Naive thymus-derived CD8-positive, alpha-beta T cell (primary cell): ENCODE data around the gene SIDT1. TPM values are rescaled to one million over a fixed set of nuclear protein-coding genes. Genes with fewer than 3 reads are reported as not detected.

Experiments
- ATAC-seq, 2 donors: fragments of 150-1000 bp; cut with Tn5 transposase in 1 of 2; sonication (Bioruptor Pico), chemical (Tn5 transposase) in 1 of 2; 1 replicate in 1 of 2; 2 replicates in 1 of 2; pipeline ENCODE4 v1.10.0; 2021; ENCODE audit warnings: mild to moderate bottlenecking in 2 of 2, moderate library complexity in 2 of 2
- POLR2A ChIA-PET: fragments of 350-600 bp; sonication (Branson Sonifier 250); formaldehyde crosslinking; loops from one replicate; lab custom pipeline; 2021; ENCODE audit warnings: antibody characterized with exemption; lab: Charles Lee
- DNase-seq, 10 donors: peaks; one replicate each; pipeline versions ENCODE4 v3.0.0 to v3.0.0-alpha.2; 2020 to 2022
- H3K27ac Mint-ChIP-seq, 10 donors: one replicate each; pipeline ENCODE4 v1.8.0; 2020 to 2022; ENCODE audit warnings: mild to moderate bottlenecking in 10 of 10, mixed read lengths in 10 of 10, moderate library complexity in 4 of 10, inconsistent platforms in 1 of 10
- H3K27me3 Mint-ChIP-seq, 5 donors: one replicate each; pipeline ENCODE4 v1.8.0; 2021 to 2022; ENCODE audit warnings: mixed read lengths in 5 of 5
- H3K36me3 Mint-ChIP-seq, 3 donors: one replicate each; pipeline ENCODE4 v1.8.0; 2020 to 2022; ENCODE audit warnings: mixed read lengths in 3 of 3, mild to moderate bottlenecking in 2 of 3, inconsistent platforms in 1 of 3
- H3K4me1 Mint-ChIP-seq, 4 donors: one replicate each; pipeline ENCODE4 v1.8.0; 2021 to 2022; ENCODE audit warnings: mixed read lengths in 4 of 4
- H3K4me3 Mint-ChIP-seq, 10 donors: one replicate each; pipeline ENCODE4 v1.8.0; 2020 to 2022; ENCODE audit warnings: mild to moderate bottlenecking in 10 of 10, mixed read lengths in 10 of 10, moderate library complexity in 6 of 10, inconsistent platforms in 1 of 10
- H3K9me3 Mint-ChIP-seq, 9 donors: one replicate each; pipeline ENCODE4 v1.8.0; 2020 to 2022; ENCODE audit warnings: mixed read lengths in 9 of 9, mild to moderate bottlenecking in 3 of 9, inconsistent platforms in 1 of 9, moderate library complexity in 1 of 9
- polyA plus RNA-seq, 3 donors: library from polyadenylated mRNA; unstranded; fragments of 300-500 nt; fragmentation: Illumina TruSeq; gene quantifications; one replicate each; pipeline ENCODE4 v1.2.3, GENCODE V29; 2021
- total RNA-seq, 8 experiments: library from RNA in 2 of 8; stranded (reverse) in 2 of 8; gene quantifications; one replicate each; pipeline ENCODE4 v1.2.3 and lab custom pipeline; 2021 to 2026

The SIDT1 gene
- total and polyA plus RNA-seq, 5 experiments from 2014 or later: 14.1 to 74.2 (median 22.8) TPM

GRCh38 chr3:113600418-113601182 is 68.2 kb downstream of the SIDT1 start:
- peaks cover 6 to 8% (median 7%) of the 10 kb centered on the region in 4 donors for H3K4me1 Mint-ChIP-seq
- ATAC-seq (no peak), DNase-seq (no peak)
- no peaks in the 10 kb centered on the region for H3K27me3 Mint-ChIP-seq
- H3K27ac Mint-ChIP-seq: no peak overlapping the region
- POLR2A ChIA-PET: no interaction called here
- H3K9me3 Mint-ChIP-seq: no peaks in the 10 kb centered on the region
- peaks cover 0 to 71% (median 25%) of the 10 kb centered on the region in 3 donors for H3K36me3 Mint-ChIP-seq
- no peak overlapping the region for H3K4me3 Mint-ChIP-seq

GRCh38 chr3:113601240-113601639 is 68.9 kb downstream of the SIDT1 start:
- Mint-ChIP-seq H3K4me3 (no peak overlapping the region), H3K36me3 (peaks cover 0 to 67% (median 22%) of the 10 kb centered on the region in 3 donors), H3K9me3 (no peaks in the 10 kb centered on the region), H3K27ac (no peak overlapping the region), H3K4me1 (peaks cover 2 to 14% (median 8%) of the 10 kb centered on the region in 4 donors), H3K27me3 (no peaks in the 10 kb centered on the region)
- POLR2A ChIA-PET: no interaction called here
- no peak for ATAC-seq
- no peak for DNase-seq

GRCh38 chr3:113602256-113602655 is 69.9 kb downstream of the SIDT1 start:
- H3K4me3 Mint-ChIP-seq: no peak overlapping the region
- ATAC-seq (no peak), DNase-seq (no peak)
- no peaks in the 10 kb centered on the region for H3K27me3 Mint-ChIP-seq
- peaks cover 12 to 24% (median 18%) of the 10 kb centered on the region in 4 donors for H3K4me1 Mint-ChIP-seq
- no peak overlapping the region for H3K27ac Mint-ChIP-seq
- peaks cover 0 to 66% (median 19%) of the 10 kb centered on the region in 3 donors for H3K36me3 Mint-ChIP-seq
- POLR2A ChIA-PET: no interaction called here
- no peaks in the 10 kb centered on the region for H3K9me3 Mint-ChIP-seq

GRCh38 chr3:113602836-113603235 is 70.5 kb downstream of the SIDT1 start:
- peak overlapping the region in 1 of 10 donors; percentile 51 for H3K27ac Mint-ChIP-seq
- H3K9me3 Mint-ChIP-seq: no peaks in the 10 kb centered on the region
- H3K4me1 Mint-ChIP-seq: peaks cover 16 to 28% (median 22%) of the 10 kb centered on the region in 4 donors
- no peaks in the 10 kb centered on the region for H3K27me3 Mint-ChIP-seq
- H3K4me3 Mint-ChIP-seq: no peak overlapping the region
- no peak for DNase-seq
- POLR2A ChIA-PET: no interaction called here
- no peak for ATAC-seq
- peaks cover 0 to 68% (median 17%) of the 10 kb centered on the region in 3 donors for H3K36me3 Mint-ChIP-seq

GRCh38 chr3:113606539-113607218 is 74.3 kb downstream of the SIDT1 start:
- POLR2A ChIA-PET: no interaction called here
- peak overlapping the region in 9 of 10 donors; percentile 5 to 82 (median 43) for H3K4me3 Mint-ChIP-seq
- ATAC-seq (peak; percentile 91 to 96), DNase-seq (peak in 8 of 10 donors; percentile 3 to 67 (median 44))
- peak overlapping the region in 9 of 10 donors; percentile 35 to 86 (median 65) for H3K27ac Mint-ChIP-seq
- no peaks in the 10 kb centered on the region for H3K9me3 Mint-ChIP-seq
- peaks cover 16 to 33% (median 24%) of the 10 kb centered on the region in 4 donors for H3K4me1 Mint-ChIP-seq
- H3K36me3 Mint-ChIP-seq: peaks cover 9 to 89% (median 39%) of the 10 kb centered on the region in 3 donors
- H3K27me3 Mint-ChIP-seq: no peaks in the 10 kb centered on the region

GRCh38 chr3:113607219-113607596 is 74.9 kb downstream of the SIDT1 start:
- Mint-ChIP-seq H3K4me1 (peaks cover 16 to 33% (median 24%) of the 10 kb centered on the region in 4 donors), H3K27ac (peak overlapping the region in 8 of 10 donors; percentile 35 to 86 (median 69)), H3K4me3 (peak overlapping the region in 8 of 10 donors; percentile 5 to 67 (median 43)), H3K9me3 (no peaks in the 10 kb centered on the region), H3K27me3 (no peaks in the 10 kb centered on the region), H3K36me3 (peaks cover 9 to 89% (median 40%) of the 10 kb centered on the region in 3 donors)
- POLR2A ChIA-PET: no interaction called here
- DNase-seq (no peak), ATAC-seq (no peak)

- no peak overlapping the region for H3K27ac Mint-ChIP-seq
- no peaks in the 10 kb centered on the region for H3K4me1 Mint-ChIP-seq
- ATAC-seq: no peak
- POLR2A ChIA-PET: no interaction called here
- H3K36me3 Mint-ChIP-seq: peaks cover 3 to 90% (median 27%) of the 10 kb centered on the region in 3 donors
- no peak for DNase-seq
- H3K9me3 Mint-ChIP-seq: no peaks in the 10 kb centered on the region
- H3K4me3 Mint-ChIP-seq: no peak overlapping the region
- H3K27me3 Mint-ChIP-seq: no peaks in the 10 kb centered on the region
These were observed 82.0 kb downstream of the SIDT1 start for GRCh38 chr3:113614402-113614801.

- POLR2A ChIA-PET: no interaction called here
- ATAC-seq: no peak
These were observed 83.6 kb downstream of the SIDT1 start for GRCh38 chr3:113615976-113616375.

GRCh38 chr3:113617726-113618125 is 85.4 kb downstream of the SIDT1 start:
- H3K27me3 Mint-ChIP-seq: no peaks in the 10 kb centered on the region
- POLR2A ChIA-PET: no interaction called here
- H3K36me3 Mint-ChIP-seq: peaks cover 0 to 85% (median 22%) of the 10 kb centered on the region in 3 donors

More at GRCh38 chr3:113615976-113616375, 83.6 kb downstream of the SIDT1 start:
- no peak for DNase-seq
- Mint-ChIP-seq H3K4me1 (peaks cover 0 to 7% (median 0%) of the 10 kb centered on the region in 4 donors), H3K36me3 (peaks cover 0 to 90% (median 28%) of the 10 kb centered on the region in 3 donors), H3K27ac (no peak overlapping the region), H3K4me3 (no peak overlapping the region), H3K27me3 (no peaks in the 10 kb centered on the region), H3K9me3 (no peaks in the 10 kb centered on the region)

GRCh38 chr3:113620091-113620490 is 87.7 kb downstream of the SIDT1 start:
- POLR2A ChIA-PET: no interaction called here
- no peak overlapping the region for H3K4me3 Mint-ChIP-seq
- DNase-seq (no peak), ATAC-seq (no peak)
- H3K27me3 Mint-ChIP-seq: no peaks in the 10 kb centered on the region
- H3K9me3 Mint-ChIP-seq: no peaks in the 10 kb centered on the region
- H3K4me1 Mint-ChIP-seq: peaks cover 0 to 7% (median under 1%) of the 10 kb centered on the region in 4 donors
- H3K27ac Mint-ChIP-seq: peak overlapping the region in 5 of 10 donors; percentile 1 to 89 (median 37)
- H3K36me3 Mint-ChIP-seq: peaks cover 8 to 84% (median 29%) of the 10 kb centered on the region in 3 donors

More at GRCh38 chr3:113617726-113618125, 85.4 kb downstream of the SIDT1 start:
- H3K9me3 Mint-ChIP-seq: no peaks in the 10 kb centered on the region
- H3K4me1 Mint-ChIP-seq: peaks cover 0 to 7% (median 0%) of the 10 kb centered on the region in 4 donors
- ATAC-seq (no peak), DNase-seq (no peak)
- no peak overlapping the region for H3K27ac Mint-ChIP-seq
- H3K4me3 Mint-ChIP-seq: no peak overlapping the region

GRCh38 chr3:113623324-113623723 is 91.0 kb downstream of the SIDT1 start:
- ATAC-seq (no peak), DNase-seq (no peak)
- peaks cover 1 to 25% (median 7%) of the 10 kb centered on the region in 4 donors for H3K4me1 Mint-ChIP-seq
- POLR2A ChIA-PET: no interaction called here
- no peak overlapping the region for H3K4me3 Mint-ChIP-seq
- H3K27me3 Mint-ChIP-seq: no peaks in the 10 kb centered on the region
- H3K36me3 Mint-ChIP-seq: peaks cover 17 to 91% (median 38%) of the 10 kb centered on the region in 3 donors
- no peaks in the 10 kb centered on the region for H3K9me3 Mint-ChIP-seq
- H3K27ac Mint-ChIP-seq: no peak overlapping the region

GRCh38 chr3:113623811-113624210 is 91.5 kb downstream of the SIDT1 start:
- H3K27me3 Mint-ChIP-seq: no peaks in the 10 kb centered on the region
- H3K9me3 Mint-ChIP-seq: no peaks in the 10 kb centered on the region
- no peak overlapping the region for H3K4me3 Mint-ChIP-seq
- ATAC-seq: no peak
- peaks cover 17 to 93% (median 40%) of the 10 kb centered on the region in 3 donors for H3K36me3 Mint-ChIP-seq
- DNase-seq: no peak
- POLR2A ChIA-PET: no interaction called here
- peaks cover 1 to 25% (median 7%) of the 10 kb centered on the region in 4 donors for H3K4me1 Mint-ChIP-seq
- no peak overlapping the region for H3K27ac Mint-ChIP-seq

GRCh38 chr3:113625834-113626233 is 93.5 kb downstream of the SIDT1 start:
- no peaks in the 10 kb centered on the region for H3K9me3 Mint-ChIP-seq
- peak overlapping the region in 6 of 10 donors; percentile 45 to 93 (median 58) for H3K27ac Mint-ChIP-seq
- peaks cover 17 to 92% (median 37%) of the 10 kb centered on the region in 3 donors for H3K36me3 Mint-ChIP-seq
- DNase-seq (no peak), ATAC-seq (no peak)
- H3K4me1 Mint-ChIP-seq: peaks cover 1 to 19% (median 7%) of the 10 kb centered on the region in 4 donors
- peak overlapping the region in 2 of 10 donors; percentile 9 to 63 for H3K4me3 Mint-ChIP-seq
- H3K27me3 Mint-ChIP-seq: no peaks in the 10 kb centered on the region
- POLR2A ChIA-PET: no interaction called here
